ENCODE results near the gene WFDC10B.

- TF ChIP-seq ZNF121 (CRISPR knock-in tag; IDR thresholded peaks at IDR 0.05), result no peak
- no peak for TF ChIP-seq ZNF416 (CRISPR knock-in tag; IDR thresholded peaks at IDR 0.05)
- TF ChIP-seq, protein P1, sequence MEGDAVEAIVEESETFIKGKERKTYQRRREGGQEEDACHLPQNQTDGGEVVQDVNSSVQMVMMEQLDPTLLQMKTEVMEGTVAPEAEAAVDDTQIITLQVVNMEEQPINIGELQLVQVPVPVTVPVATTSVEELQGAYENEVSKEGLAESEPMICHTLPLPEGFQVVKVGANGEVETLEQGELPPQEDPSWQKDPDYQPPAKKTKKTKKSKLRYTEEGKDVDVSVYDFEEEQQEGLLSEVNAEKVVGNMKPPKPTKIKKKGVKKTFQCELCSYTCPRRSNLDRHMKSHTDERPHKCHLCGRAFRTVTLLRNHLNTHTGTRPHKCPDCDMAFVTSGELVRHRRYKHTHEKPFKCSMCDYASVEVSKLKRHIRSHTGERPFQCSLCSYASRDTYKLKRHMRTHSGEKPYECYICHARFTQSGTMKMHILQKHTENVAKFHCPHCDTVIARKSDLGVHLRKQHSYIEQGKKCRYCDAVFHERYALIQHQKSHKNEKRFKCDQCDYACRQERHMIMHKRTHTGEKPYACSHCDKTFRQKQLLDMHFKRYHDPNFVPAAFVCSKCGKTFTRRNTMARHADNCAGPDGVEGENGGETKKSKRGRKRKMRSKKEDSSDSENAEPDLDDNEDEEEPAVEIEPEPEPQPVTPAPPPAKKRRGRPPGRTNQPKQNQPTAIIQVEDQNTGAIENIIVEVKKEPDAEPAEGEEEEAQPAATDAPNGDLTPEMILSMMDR (IDR thresholded peaks at IDR 0.05), result no peak
- TF ChIP-seq NR2C2 (CRISPR knock-in tag; IDR thresholded peaks at IDR 0.05), result no peak
- TF ChIP-seq, protein P2, sequence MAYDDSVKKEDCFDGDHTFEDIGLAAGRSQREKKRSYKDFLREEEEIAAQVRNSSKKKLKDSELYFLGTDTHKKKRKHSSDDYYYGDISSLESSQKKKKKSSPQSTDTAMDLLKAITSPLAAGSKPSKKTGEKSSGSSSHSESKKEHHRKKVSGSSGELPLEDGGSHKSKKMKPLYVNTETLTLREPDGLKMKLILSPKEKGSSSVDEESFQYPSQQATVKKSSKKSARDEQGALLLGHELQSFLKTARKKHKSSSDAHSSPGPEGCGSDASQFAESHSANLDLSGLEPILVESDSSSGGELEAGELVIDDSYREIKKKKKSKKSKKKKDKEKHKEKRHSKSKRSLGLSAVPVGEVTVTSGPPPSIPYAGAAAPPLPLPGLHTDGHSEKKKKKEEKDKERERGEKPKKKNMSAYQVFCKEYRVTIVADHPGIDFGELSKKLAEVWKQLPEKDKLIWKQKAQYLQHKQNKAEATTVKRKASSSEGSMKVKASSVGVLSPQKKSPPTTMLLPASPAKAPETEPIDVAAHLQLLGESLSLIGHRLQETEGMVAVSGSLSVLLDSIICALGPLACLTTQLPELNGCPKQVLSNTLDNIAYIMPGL (CRISPR knock-in tag; IDR thresholded peaks at IDR 0.05), result no peak
- TF ChIP-seq TEAD1 (CRISPR knock-in tag; IDR thresholded peaks at IDR 0.05), result no peak
- TF ChIP-seq, protein P3, sequence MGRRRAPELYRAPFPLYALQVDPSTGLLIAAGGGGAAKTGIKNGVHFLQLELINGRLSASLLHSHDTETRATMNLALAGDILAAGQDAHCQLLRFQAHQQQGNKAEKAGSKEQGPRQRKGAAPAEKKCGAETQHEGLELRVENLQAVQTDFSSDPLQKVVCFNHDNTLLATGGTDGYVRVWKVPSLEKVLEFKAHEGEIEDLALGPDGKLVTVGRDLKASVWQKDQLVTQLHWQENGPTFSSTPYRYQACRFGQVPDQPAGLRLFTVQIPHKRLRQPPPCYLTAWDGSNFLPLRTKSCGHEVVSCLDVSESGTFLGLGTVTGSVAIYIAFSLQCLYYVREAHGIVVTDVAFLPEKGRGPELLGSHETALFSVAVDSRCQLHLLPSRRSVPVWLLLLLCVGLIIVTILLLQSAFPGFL (CRISPR knock-in tag; IDR thresholded peaks at IDR 0.05; ENCODE audit: borderline replicate concordance), result no peak
Measured at GRCh38 chr20:45732199-45732598, 27.4 kb upstream of the WFDC10B start.

Measured in WTC11 (cell line).